HG02763 (cell line): ENCODE measurements around the gene S100A7.
"Not testable (repeated sequence)": the region's sequence is repeated elsewhere in the genome, so short reads cannot be mapped to it uniquely, and the experiment has no call there.

Experiments
- ATAC-seq: cut with Tn5 transposase; IDR thresholded peaks from one replicate; pipeline ENCODE4 v1.9.1; 2021; ENCODE audit warnings: mild to moderate bottlenecking, moderate library complexity; ENCODE audit not compliant: unreplicated experiment

S100A7 gene

GRCh38 chr1:153431928-153432327 lies 28.5 kb downstream of the S100A7 start:
- no peak for ATAC-seq

- no peak for ATAC-seq
Observed at GRCh38 chr1:153431427-153431826, 29.0 kb downstream of the S100A7 start.

GRCh38 chr1:153431002-153431401 lies 29.4 kb downstream of the S100A7 start:
- no peak for ATAC-seq

- no peak for ATAC-seq
Observed at GRCh38 chr1:153430561-153430960, 29.9 kb downstream of the S100A7 start.

- ATAC-seq = no peak
Observed at GRCh38 chr1:153430166-153430553, 30.3 kb downstream of the S100A7 start.

- ATAC-seq = no peak
Observed at GRCh38 chr1:153429266-153430165, 30.9 kb downstream of the S100A7 start.

GRCh38 chr1:153428791-153429190 lies 31.7 kb downstream of the S100A7 start:
- ATAC-seq = no peak

- no peak for ATAC-seq
Observed at GRCh38 chr1:153428073-153428638, 32.3 kb downstream of the S100A7 start.

- no peak for ATAC-seq
Observed at GRCh38 chr1:153426809-153427208, 33.6 kb downstream of the S100A7 start.

GRCh38 chr1:153422450-153423068 lies 37.9 kb downstream of the S100A7 start:
- no peak for ATAC-seq

GRCh38 chr1:153420306-153420705 lies 40.1 kb downstream of the S100A7 start:
- no peak for ATAC-seq

GRCh38 chr1:153419436-153419793 lies 41.0 kb downstream of the S100A7 start:
- not testable (repeated sequence) for ATAC-seq

- ATAC-seq = not testable (repeated sequence)
Observed at GRCh38 chr1:153418758-153419435, 41.6 kb downstream of the S100A7 start.

GRCh38 chr1:153417136-153417888 lies 43.1 kb downstream of the S100A7 start:
- ATAC-seq = no peak

GRCh38 chr1:153415850-153416570 lies 44.4 kb downstream of the S100A7 start, which contains the start of gene S100A7A:
Gene S100A7A (plus strand): TSS chr1:153416520. CDS start chr1:153418083, 1,563 bp downstream.
- no peak for ATAC-seq

GRCh38 chr1:153413961-153414360 lies 46.5 kb downstream of the S100A7 start:
- not testable (repeated sequence) for ATAC-seq
